Kidney (tissue), 14 donors: Measurements from ENCODE around the gene CDK11A. TPM values are rescaled to one million over a fixed set of nuclear protein-coding genes. Genes with fewer than 3 reads are reported as not detected.

ENCODE experiments used
- DNase-seq, 5 donors: peaks; one replicate each; pipeline ENCODE4 v3.0.0-alpha.2; 2013 to 2020
- FAIRE-seq: peaks from 2 replicates; lab custom pipeline; 2012; peaks lifted over from hg19 to GRCh38; lab: Jason Lieb, UNC
- H3K27ac ChIP-seq, 2 donors: one replicate each; pipeline ENCODE4 v1.7.0; 2013; ENCODE audit warnings: low read depth in 2 of 2, low read length in 2 of 2, inconsistent platforms in 1 of 2
- H3K27me3 ChIP-seq: one replicate; pipeline ENCODE4 v1.7.1; 2013; ENCODE audit warnings: low read length, inconsistent platforms; ENCODE audit not compliant: control insufficient read depth, insufficient read depth
- H3K36me3 ChIP-seq, 3 donors: one replicate each; pipeline versions ENCODE4 v1.7.0 to v1.7.1; 2013; ENCODE audit warnings: low read length in 3 of 3, control low read depth in 1 of 3, inconsistent platforms in 1 of 3; ENCODE audit not compliant: insufficient read depth in 3 of 3, control insufficient read depth in 2 of 3
- H3K4me1 ChIP-seq, 3 donors: one replicate each; pipeline versions ENCODE4 v1.7.0 to v1.7.1; 2013; ENCODE audit warnings: low read length in 3 of 3, inconsistent platforms in 1 of 3, low read depth in 1 of 3; ENCODE audit not compliant: control insufficient read depth in 2 of 3, insufficient read depth in 2 of 3
- H3K4me3 ChIP-seq, 3 donors: one replicate each; pipeline versions ENCODE4 v1.7.0 to v1.8.1; 2013; ENCODE audit warnings: low read length in 3 of 3, control low read depth in 1 of 3, inconsistent platforms in 1 of 3
- H3K9ac ChIP-seq, 3 donors: one replicate each; pipeline versions ENCODE4 v1.7.0 to v1.7.1; 2013; ENCODE audit warnings: low read length in 3 of 3, control low read depth in 1 of 3, inconsistent platforms in 1 of 3
- H3K9me3 ChIP-seq, 3 donors: one replicate each; pipeline versions ENCODE4 v1.7.0 to v1.7.1; 2013; ENCODE audit warnings: low read length in 3 of 3, control low read depth in 1 of 3, inconsistent platforms in 1 of 3; ENCODE audit not compliant: control insufficient read depth in 2 of 3, insufficient read depth in 1 of 3
- CTCF ChIP-seq: IDR thresholded peaks from 3 replicates; pipeline ENCODE4 v1.5.1; 2012; ENCODE audit warnings: mild to moderate bottlenecking, moderate library complexity, borderline replicate concordance; ENCODE audit not compliant: insufficient read depth; ENCODE audit errors: extremely low read depth
- intact Hi-C: fragments of 100-400 bp; cut with DNase I; formaldehyde crosslinking; loops from one replicate; pipeline ENCODE4 v1.11.1; 2022
- polyA plus RNA-seq: library from polyadenylated mRNA; stranded (reverse); fragments of 350-450 nt; fragmentation: Illumina TruSeq; extraction: RNeasy Lipid Tissue Mini Kit (QIAGEN cat#74804); gene quantifications from one replicate; pipeline ENCODE4 v1.2.3, GENCODE V29; 2014; ENCODE audit warnings: low read depth, low replicate concordance; ENCODE audit not compliant: insufficient read depth
- total RNA-seq: library from RNA; stranded (reverse); fragmentation: NEBNext Ultra II Directional; extraction: Animal tissue kit (Norgen Biotek cat#: 25700); gene quantifications from one replicate; pipeline ENCODE4 v1.2.1, GENCODE V29; 2021
- donor health status: control.
- donor health status: control.
- donor health status: control.
- donor health status: control.
- donor health status: control.
- donor health status: DM: yes; HTN: yes; CAD: no.
- donor health status: Normal renal cell carcinoma (clear cell type).

CDK11A gene
- total and polyA plus RNA-seq, 2 donors from 2014 or later = 21.5 to 37.3 TPM

- intact Hi-C loops = no loop called here
These were observed 51.8 kb downstream of the CDK11A start for GRCh38 chr1:1672181-1672965.

GRCh38 chr1:1671365-1672119 lies 52.6 kb downstream of the CDK11A start:
- H3K27me3 ChIP-seq = no peaks in the 10 kb centered on the region
- no peak overlapping the region for H3K27ac ChIP-seq
- peak in 1 of 5 donors; percentile 72 for DNase-seq
- intact Hi-C loops = no loop called here
- FAIRE-seq = no peak
- H3K4me1 ChIP-seq = no peaks in the 10 kb centered on the region
- H3K9me3 ChIP-seq = no peaks in the 10 kb centered on the region
- TF ChIP-seq CTCF = no peak
- no peak overlapping the region for H3K9ac ChIP-seq
- H3K4me3 ChIP-seq = no peak overlapping the region
- H3K36me3 ChIP-seq = peaks cover 2 to 13% (median 3%) of the 10 kb centered on the region in 3 donors

More at GRCh38 chr1:1672181-1672965, 51.8 kb downstream of the CDK11A start:
- Histone ChIP-seq H3K27ac (no peak overlapping the region), H3K4me1 (no peaks in the 10 kb centered on the region), H3K4me3 (no peak overlapping the region), H3K27me3 (no peaks in the 10 kb centered on the region), H3K9ac (no peak overlapping the region), H3K9me3 (no peaks in the 10 kb centered on the region), H3K36me3 (peaks cover 2 to 13% (median 3%) of the 10 kb centered on the region in 3 donors)
- no peak for TF ChIP-seq CTCF
- DNase-seq (peak in 1 of 5 donors; percentile 45), FAIRE-seq (no peak)

- H3K9ac ChIP-seq = no peak overlapping the region
- H3K27ac ChIP-seq = no peak overlapping the region
- no peaks in the 10 kb centered on the region for H3K27me3 ChIP-seq
- H3K4me3 ChIP-seq = no peak overlapping the region
- peaks cover 2 to 18% (median 3%) of the 10 kb centered on the region in 3 donors for H3K36me3 ChIP-seq
- DNase-seq (peak in 1 of 5 donors; percentile 73), FAIRE-seq (no peak)
- TF ChIP-seq CTCF = no peak
- intact Hi-C loops = no loop called here
- H3K9me3 ChIP-seq = no peaks in the 10 kb centered on the region
- H3K4me1 ChIP-seq = no peaks in the 10 kb centered on the region
These were observed 53.3 kb downstream of the CDK11A start for GRCh38 chr1:1670866-1671265.
